HG02678 (cell line): Measurements from ENCODE around the gene SEPTIN12.

Source experiments
- ATAC-seq: cut with Tn5 transposase; IDR thresholded peaks from one replicate; pipeline ENCODE4 v1.9.1; 2021; ENCODE audit warnings: mild to moderate bottlenecking, moderate library complexity; ENCODE audit not compliant: unreplicated experiment

SEPTIN12 gene

DNA sequence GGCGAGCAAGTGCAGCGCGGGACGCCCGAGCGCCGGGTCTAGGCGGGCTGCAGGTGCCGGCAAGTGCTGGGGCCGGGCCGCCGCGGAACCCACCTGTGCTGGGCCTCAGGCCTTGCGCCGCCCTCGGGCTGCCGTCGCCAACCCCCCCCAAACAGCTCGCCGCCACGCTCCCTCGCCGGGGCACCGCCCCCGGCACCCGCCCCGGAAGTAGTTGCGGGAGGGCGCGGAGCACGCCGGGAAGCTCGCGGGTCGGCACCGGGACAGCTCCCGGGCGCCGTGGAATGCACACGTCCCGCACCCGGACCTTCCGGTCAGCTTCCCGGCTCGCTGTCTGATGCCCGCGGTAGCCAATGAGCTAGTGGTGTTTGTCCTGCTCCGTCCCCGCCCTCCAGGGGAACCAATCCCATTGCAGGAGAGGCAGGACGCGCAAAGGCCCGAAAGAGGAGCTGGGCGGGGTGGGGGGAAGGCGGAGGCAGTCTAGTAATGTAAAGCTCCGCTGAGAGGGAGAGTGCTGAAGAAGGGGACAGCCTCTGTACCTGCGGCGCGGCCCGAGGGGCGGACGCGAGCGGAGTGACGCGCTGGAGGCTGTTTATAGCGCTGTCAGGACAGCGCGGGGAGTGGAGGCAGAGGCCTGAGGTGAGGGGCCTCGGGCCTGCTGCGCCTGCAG, 53.9 kb downstream of the SEPTIN12 start, which contains the start of the genes ANKS3 and DNAAF8:
Gene ANKS3, minus strand, starts transcription at position 209 of the 667 bp plus-strand sequence. CDS start 4,122 bp downstream, outside the sequence.
Gene DNAAF8, plus strand, starts transcription at position 475 of the 667 bp plus-strand sequence. CDS start 1,978 bp downstream, outside the sequence.
- ATAC-seq: peak; percentile 78

DNA sequence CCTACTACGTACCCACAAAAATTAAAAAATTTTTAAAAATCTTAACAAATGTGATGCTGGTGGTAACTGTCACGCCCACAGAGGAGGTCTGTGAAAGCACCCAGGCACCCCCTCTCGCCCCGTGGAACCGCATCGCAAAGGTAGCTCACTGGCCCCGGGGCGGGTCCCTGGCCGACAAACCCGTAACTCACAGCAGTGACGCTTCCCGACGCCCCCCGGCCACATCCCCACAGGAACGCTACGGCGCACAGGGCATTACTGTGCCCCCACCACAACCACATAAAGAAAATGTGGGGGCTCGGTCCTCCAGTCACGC, 54.4 kb downstream of the SEPTIN12 start:
- no peak for ATAC-seq

DNA sequence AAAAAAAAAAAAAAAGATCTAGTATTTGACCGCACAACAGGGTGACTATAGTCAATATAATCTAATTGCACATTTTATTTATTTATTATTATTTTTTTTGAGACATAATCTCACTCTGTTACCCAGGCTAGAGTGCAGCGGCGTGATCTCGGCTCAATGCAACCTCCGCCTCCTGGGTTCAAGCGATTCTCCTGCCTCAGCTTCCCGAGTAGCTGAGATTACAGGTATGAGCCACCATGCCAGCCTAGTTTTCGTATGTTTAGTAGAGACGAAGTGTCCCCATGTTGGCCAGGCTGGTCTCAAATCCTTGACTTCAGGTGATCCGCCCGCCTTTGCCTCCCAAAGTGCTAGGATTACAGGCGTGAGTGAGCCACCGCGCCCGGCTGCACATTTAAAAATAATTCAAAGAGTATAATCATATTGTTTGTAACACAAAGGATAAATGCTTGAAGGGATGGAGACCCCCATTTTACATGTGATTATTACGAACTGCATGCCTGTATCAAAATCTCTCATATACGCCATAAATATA, 54.9 kb downstream of the SEPTIN12 start:
- no peak for ATAC-seq

DNA sequence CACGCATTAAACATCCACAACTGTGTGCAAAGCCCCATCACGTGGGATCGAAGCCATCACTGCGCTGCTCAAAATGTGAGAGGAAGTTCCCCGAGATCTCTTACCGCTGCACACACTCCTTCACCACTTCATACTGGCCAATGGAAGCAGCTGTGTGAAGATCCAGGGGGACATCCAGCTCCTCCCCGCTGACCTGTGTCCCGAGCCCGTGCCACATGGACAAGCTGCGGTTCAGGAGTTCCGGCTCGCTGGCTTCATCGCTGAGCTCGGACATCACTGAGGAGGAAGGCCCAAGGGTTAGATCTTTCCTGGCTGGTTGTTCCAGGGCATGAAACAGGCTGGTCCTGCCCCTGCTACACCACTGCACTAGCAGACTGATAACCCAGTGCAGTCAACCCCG, 58.3 kb downstream of the SEPTIN12 start:
- ATAC-seq: no peak

DNA sequence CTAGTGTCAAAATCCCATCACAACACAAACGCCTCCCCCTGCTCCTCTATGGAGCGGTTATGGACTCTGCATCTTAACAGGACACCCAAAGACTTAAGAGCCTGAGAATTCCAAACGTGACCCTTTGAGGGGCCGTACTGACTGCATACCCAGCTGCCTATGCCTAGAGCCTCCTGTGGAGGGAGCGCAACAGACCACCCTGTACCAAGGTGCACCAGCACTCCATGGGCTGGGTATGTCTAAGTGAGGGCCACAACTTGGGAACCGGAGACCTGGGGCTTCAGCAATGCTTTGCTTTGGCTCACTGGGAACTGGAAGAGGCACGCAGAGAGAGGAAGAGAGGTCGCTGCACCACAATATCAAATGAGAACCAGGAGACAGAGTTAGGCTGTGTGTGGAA, 59.5 kb downstream of the SEPTIN12 start:
- no peak for ATAC-seq
